A549 treated with DMSO at 1 μM for 4 hours (cell line): ENCODE measurements around the gene UPK3A. TPM values are rescaled to one million over a fixed set of nuclear protein-coding genes. Genes with fewer than 3 reads are reported as not detected.

ENCODE experiments used
- total RNA-seq: library from RNA; stranded (reverse); fragments of 200-300 nt; extraction: Qiagen RNA extraction; gene quantifications from 5 replicates; pipeline ENCODE4 v1.2.3, GENCODE V29; 2022; ENCODE audit warnings: low read depth

Gene UPK3A
- total RNA-seq: not detected in 5 replicates

DNA sequence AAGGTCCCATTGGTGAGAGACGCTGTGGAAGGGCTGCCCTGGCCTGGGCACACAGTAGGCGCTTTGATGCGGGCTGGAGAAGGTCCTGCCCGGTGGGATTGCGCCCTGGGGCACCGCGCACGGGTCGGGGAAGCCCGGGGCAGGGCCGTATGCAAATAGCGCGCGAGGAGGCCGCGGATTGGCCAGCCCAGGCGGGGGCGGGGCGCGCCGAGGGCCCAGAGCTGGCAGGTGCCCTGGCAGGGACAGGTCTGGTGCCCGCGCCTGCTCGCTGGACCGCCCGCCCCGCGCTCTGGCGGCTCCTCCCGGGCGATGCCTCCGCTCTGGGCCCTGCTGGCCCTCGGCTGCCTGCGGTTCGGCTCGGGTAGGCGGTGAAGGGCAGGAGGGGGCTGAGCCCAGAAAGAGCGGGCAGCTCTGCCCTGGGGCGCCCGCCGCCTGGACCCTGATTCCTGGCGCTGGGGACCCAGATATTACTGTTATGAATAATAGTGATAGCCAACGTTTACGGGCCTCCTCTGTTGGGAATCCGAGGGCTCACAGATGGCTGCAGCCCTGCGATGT is at the start of gene UPK3A:
TSS of gene UPK3A (plus strand) at position 245 of the 558 bp plus-strand sequence. CDS start at position 310, 65 bp downstream.

GRCh38 chr22:45240810-45241631 is 43.7 kb upstream of the UPK3A start, which contains the start of gene KIAA0930:
TSS of gene KIAA0930 (minus strand) at chr22:45240894. CDS start at chr22:45240703, 191 bp downstream.

DNA sequence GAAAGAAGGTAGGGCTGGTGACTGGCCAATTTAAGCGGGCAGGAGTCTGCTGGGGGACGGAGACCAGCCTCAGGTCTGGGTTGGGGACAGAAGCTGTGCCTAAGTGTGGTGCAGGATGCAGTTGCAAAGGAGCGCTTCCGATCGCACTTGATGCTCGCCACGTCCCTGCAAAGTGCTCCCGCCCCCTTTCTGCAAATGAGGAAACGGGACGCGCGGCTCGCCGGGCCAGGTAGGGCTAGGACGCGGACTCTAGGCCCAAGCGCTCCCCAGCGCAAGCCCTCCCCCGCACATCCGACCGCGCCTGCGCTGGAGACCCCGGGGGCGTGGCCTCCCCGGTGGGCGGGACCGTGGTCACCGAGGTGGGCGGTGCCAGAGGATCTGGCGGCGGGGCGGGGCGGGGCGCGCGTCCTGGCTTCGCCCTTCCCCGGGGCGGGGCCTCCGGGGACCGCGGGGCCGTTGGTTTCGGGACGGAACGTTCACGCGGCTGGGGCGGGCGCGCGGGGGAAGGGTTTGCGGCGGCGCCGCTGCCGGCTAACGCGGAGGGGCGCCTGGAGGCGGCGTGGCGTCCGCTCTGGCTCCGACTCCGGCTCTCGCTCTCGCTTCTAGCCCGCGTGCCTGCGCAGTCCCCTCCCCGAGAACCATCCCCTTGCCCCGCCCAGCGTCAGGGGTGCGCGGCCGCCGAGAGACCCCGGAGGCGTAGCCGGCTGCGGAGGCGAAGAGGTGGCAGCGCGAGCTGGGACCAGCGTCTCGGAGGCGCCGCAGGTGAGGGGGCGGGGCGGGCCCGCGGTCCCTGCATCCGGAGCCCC is 24.9 kb downstream of the UPK3A start, which contains the start of gene FAM118A:
TSS of gene FAM118A (plus strand) at position 513 of the 806 bp plus-strand sequence. CDS start 12,446 bp downstream, outside the sequence.

Other genes starting within 250 kb of the UPK3A start
- gene NUP50, start 121.0 kb upstream of the UPK3A start, total RNA-seq: 27.5 to 33.3 TPM (median 32.4 TPM) in 5 replicates
- 77.3 to 98.8 TPM (median 91.6 TPM) in 5 replicates for gene KIAA0930, start 44.1 kb upstream of the UPK3A start, total RNA-seq
- 9.6 to 11.6 TPM (median 10.0 TPM) in 5 replicates for gene FAM118A, start 25.0 kb downstream of the UPK3A start, total RNA-seq
- gene SMC1B, start 128.7 kb downstream of the UPK3A start, total RNA-seq: 0.01 to 0.04 TPM in 2 of 5 replicates, not detected in the others
- gene RIBC2, start 128.7 kb downstream of the UPK3A start, total RNA-seq: 2.3 to 3.2 TPM (median 2.7 TPM) in 5 replicates
- gene FBLN1, start 217.9 kb downstream of the UPK3A start, total RNA-seq: 38.9 to 48.7 TPM (median 46.3 TPM) in 5 replicates